Psoas muscle (tissue), 8 donors: ENCODE measurements around the gene FUNDC1. TPM values are rescaled to one million over a fixed set of nuclear protein-coding genes. Genes with fewer than 3 reads are reported as not detected.

Experiments used
- ATAC-seq, 4 donors: fragments of 200-7000 bp; cut with Tn5 transposase; one replicate each; pipeline ENCODE4 v1.9.1; 2020; ENCODE audit warnings: moderate library complexity in 3 of 4, mild to moderate bottlenecking in 2 of 4
- DNase-seq, 2 donors: peaks; one replicate each; pipeline ENCODE4 v3.0.0-alpha.2; 2020
- H3K27ac ChIP-seq: fragments of 200-600 bp; one replicate; pipeline ENCODE4 v1.8.0; 2022
- H3K27me3 ChIP-seq, 3 donors: fragments of 200-600 bp in 1 of 3; one replicate each; pipeline versions ENCODE4 v1.6.1 to v1.8.0; 2013 to 2022; ENCODE audit warnings: low read length in 2 of 3, mild to moderate bottlenecking in 2 of 3, moderate library complexity in 1 of 3; ENCODE audit not compliant: insufficient read depth in 3 of 3
- H3K36me3 ChIP-seq, 2 donors: fragments of 200-600 bp in 1 of 2; one replicate each; pipeline versions ENCODE4 v1.6.1 to v1.8.0; 2013 to 2022; ENCODE audit warnings: low read depth in 1 of 2, mild to moderate bottlenecking in 1 of 2, moderate library complexity in 1 of 2; ENCODE audit not compliant: insufficient read depth in 1 of 2
- H3K4me1 ChIP-seq: fragments of 200-600 bp; one replicate; pipeline ENCODE4 v1.8.0; 2022
- H3K4me3 ChIP-seq: fragments of 200-600 bp; one replicate; pipeline ENCODE4 v1.8.0; 2022; ENCODE audit warnings: mild to moderate bottlenecking
- H3K9me3 ChIP-seq: fragments of 200-600 bp; one replicate; pipeline ENCODE4 v1.8.0; 2022
- WGBS, 3 donors: extraction: QIAGEN DNeasy Blood & Tissue Kit; methylation state at CpG; one replicate each; pipeline versions ENCODE4 v1.1.6 to v1.1.7; 2013; 5-methylcytosine and 5-hydroxymethylcytosine counted together
- intact Hi-C, 2 donors: fragments of 100-400 bp; cut with DNase I; formaldehyde crosslinking; loops; one replicate each; pipeline versions ENCODE4 v1.11.0 to v1.14.2; 2022
- polyA plus RNA-seq, 3 donors: library from polyadenylated mRNA; stranded (reverse); fragments of 200-250 nt; gene quantifications; one replicate each; pipeline ENCODE4 v1.2.3, GENCODE V29; 2013
- total RNA-seq, 4 donors: library from RNA; stranded (reverse); fragmentation: NEBNext Ultra II Directional in 2 of 4; extraction: Animal tissue kit (Norgen Biotek cat#: 25700) in 2 of 4; gene quantifications; one replicate each; pipeline versions ENCODE4 v1.2.1 to v1.2.4, GENCODE V29; 2021 to 2023
- TF ChIP-seq, protein P1 (sequence below): fragments of 200-600 bp; IDR thresholded peaks from one replicate; pipeline ENCODE4 v1.8.0; 2022; ENCODE audit warnings: antibody characterized with exemption
- donor health status: healthy with polysubstance abuse.
- donor health status: DM: no; HTN: no; CAD: no; lungs with moderate emphysema.
- donor health status: Bipolar disorder and iron deficiency.
- donor health status: healthy.
- donor health status: DM: yes; HTN: yes; CAD: no.
- donor health status: DM: no; HTN: no; CAD: no.
- donor health status: DM: no; HTN: no; CAD: no.
- donor health status: DM: yes; HTN: yes; CAD: no.

Gene FUNDC1
- total and polyA plus RNA-seq, 7 donors: 5.4 to 12.1 (median 7.1) TPM

- WGBS, 3 donors: 92 to 96% (median 95%) methylated on average over 5 to 6 of the region's 6 CpGs
- Histone ChIP-seq H3K9me3 (no peaks in the 10 kb centered on the region), H3K4me3 (no peak overlapping the region), H3K27ac (no peak overlapping the region), H3K36me3 (no peaks in the 10 kb centered on the region), H3K4me1 (no peaks in the 10 kb centered on the region), H3K27me3 (no peaks in the 10 kb centered on the region)
- no peak for DNase-seq
- TF ChIP-seq, protein P1, sequence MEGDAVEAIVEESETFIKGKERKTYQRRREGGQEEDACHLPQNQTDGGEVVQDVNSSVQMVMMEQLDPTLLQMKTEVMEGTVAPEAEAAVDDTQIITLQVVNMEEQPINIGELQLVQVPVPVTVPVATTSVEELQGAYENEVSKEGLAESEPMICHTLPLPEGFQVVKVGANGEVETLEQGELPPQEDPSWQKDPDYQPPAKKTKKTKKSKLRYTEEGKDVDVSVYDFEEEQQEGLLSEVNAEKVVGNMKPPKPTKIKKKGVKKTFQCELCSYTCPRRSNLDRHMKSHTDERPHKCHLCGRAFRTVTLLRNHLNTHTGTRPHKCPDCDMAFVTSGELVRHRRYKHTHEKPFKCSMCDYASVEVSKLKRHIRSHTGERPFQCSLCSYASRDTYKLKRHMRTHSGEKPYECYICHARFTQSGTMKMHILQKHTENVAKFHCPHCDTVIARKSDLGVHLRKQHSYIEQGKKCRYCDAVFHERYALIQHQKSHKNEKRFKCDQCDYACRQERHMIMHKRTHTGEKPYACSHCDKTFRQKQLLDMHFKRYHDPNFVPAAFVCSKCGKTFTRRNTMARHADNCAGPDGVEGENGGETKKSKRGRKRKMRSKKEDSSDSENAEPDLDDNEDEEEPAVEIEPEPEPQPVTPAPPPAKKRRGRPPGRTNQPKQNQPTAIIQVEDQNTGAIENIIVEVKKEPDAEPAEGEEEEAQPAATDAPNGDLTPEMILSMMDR: no peak
- intact Hi-C loops: loop anchor here in 1 of 2 donors (5.0 to 10.0 kb wide), 2 partner anchors 331 to 528 kb away; partner anchors contain the start of gene KDM6A
- ATAC-seq: no peak
Observed at GRCh38 chrX:44544036-44544435, 1.4 kb upstream of the FUNDC1 start.

DNA sequence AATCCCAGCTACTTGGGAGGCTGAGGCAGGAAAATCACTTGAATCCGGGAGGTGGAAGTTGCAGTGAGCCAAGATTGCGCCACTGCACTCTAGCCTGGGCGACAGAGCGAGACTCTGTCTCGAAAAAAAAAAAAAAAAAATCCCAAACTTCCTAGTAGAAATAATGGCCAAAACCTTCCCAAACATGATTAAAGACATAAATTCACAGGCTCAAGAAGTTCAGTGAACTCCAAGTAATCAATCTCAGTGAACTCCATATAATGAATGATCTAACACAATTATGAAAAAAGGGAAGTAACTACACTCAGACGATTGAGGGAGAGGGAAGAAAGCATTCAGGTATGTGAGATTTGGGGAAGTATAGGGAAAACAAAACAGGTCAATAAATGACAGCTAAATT lies 6.5 kb downstream of the FUNDC1 start:
- TF ChIP-seq, protein P1: no peak
- no peak for DNase-seq
- H3K4me3 ChIP-seq: no peak overlapping the region
- no peaks in the 10 kb centered on the region for H3K27me3 ChIP-seq
- no peak for ATAC-seq
- intact Hi-C loops: no loop called here
- H3K36me3 ChIP-seq: peaks cover 0 to 25% of the 10 kb centered on the region in 2 donors
- WGBS, 3 donors: 87 to 93% (median 89%) methylated on average over 6 of the region's 6 CpGs
- H3K4me1 ChIP-seq: no peaks in the 10 kb centered on the region
- no peaks in the 10 kb centered on the region for H3K9me3 ChIP-seq
- H3K27ac ChIP-seq: no peak overlapping the region

DNA sequence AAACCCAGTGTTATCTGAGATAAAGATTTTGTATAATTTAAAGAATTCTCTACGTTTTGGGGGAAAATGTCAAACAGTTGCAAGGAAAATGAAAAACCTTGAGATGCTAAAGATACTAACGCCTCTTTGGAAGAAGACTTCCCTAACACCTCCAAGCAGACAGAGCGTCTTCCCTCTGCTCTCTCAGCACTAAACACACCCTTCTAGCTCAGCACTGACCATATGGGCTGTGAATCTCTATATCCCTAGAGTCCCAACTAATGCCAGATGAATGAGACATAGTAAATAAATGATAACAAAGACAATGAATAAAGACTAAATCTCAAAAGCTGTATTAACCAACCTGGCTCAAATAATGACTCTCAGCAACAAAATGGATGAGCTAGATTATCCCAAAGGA lies 13.3 kb downstream of the FUNDC1 start:
- no peaks in the 10 kb centered on the region for H3K27me3 ChIP-seq
- TF ChIP-seq, protein P1: no peak
- DNase-seq (no peak), ATAC-seq (no peak)
- no peaks in the 10 kb centered on the region for H3K4me1 ChIP-seq
- 79 to 93% (median 88%) methylated on average over 3 of the region's 3 CpGs for WGBS, 3 donors
- no peaks in the 10 kb centered on the region for H3K9me3 ChIP-seq
- H3K27ac ChIP-seq: no peak overlapping the region
- intact Hi-C loops: no loop called here
- H3K36me3 ChIP-seq: no peaks in the 10 kb centered on the region
- no peak overlapping the region for H3K4me3 ChIP-seq

DNA sequence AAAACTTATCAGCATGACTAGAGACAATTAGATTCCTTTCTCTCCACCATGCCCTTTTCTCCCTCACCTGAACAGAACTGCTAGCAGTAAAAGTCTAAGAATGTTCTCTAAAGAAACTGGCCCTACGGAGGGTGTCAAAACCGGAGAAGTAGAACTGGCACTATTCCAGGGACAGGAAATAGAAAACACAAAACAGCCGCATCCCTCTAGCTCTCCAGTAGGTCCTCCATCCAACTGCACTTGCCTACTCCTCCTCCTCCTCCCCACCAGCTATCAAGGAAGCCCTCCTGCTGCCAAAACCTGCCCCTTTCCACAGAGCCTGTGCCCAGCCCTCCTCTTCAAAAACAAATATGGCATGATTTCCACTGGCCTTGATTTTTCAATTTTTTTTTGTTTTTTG lies 28.4 kb downstream of the FUNDC1 start:
- Histone ChIP-seq H3K4me1 (no peaks in the 10 kb centered on the region), H3K9me3 (no peaks in the 10 kb centered on the region), H3K4me3 (no peak overlapping the region), H3K36me3 (no peaks in the 10 kb centered on the region), H3K27ac (no peak overlapping the region), H3K27me3 (peaks cover 0 to 4% (median 0%) of the 10 kb centered on the region in 3 donors)
- no peak for ATAC-seq
- TF ChIP-seq, protein P1: no peak
- WGBS, 3 donors: 36 to 45% (median 44%) methylated on average over 3 of the region's 3 CpGs
- intact Hi-C loops: no loop called here
- DNase-seq: no peak

GRCh38 chrX:44507292-44507691 lies 35.4 kb downstream of the FUNDC1 start:
- H3K4me1 ChIP-seq: no peaks in the 10 kb centered on the region
- 89 to 96% (median 94%) methylated on average over 2 of the region's 2 CpGs for WGBS, 3 donors
- H3K9me3 ChIP-seq: no peaks in the 10 kb centered on the region
- ATAC-seq: no peak
- TF ChIP-seq, protein P1: no peak
- no peak for DNase-seq
- no peaks in the 10 kb centered on the region for H3K36me3 ChIP-seq
- H3K27me3 ChIP-seq: no peaks in the 10 kb centered on the region
- H3K4me3 ChIP-seq: no peak overlapping the region
- H3K27ac ChIP-seq: no peak overlapping the region
- intact Hi-C loops: no loop called here
